CD1c-positive myeloid dendritic cell (primary cell): ENCODE measurements around the gene OR7C2.

Experiments
- DNase-seq: peaks from one replicate; pipeline ENCODE4 v3.0.0-alpha.2; 2016; ENCODE audit errors: extremely low spot score

OR7C2 gene

GRCh38 chr19:14979476-14980255 lies 38.4 kb downstream of the OR7C2 start, which contains the start of gene SLC1A6:
Gene SLC1A6 (minus strand): TSS chr19:14979864. CDS start chr19:14972910, 6,954 bp downstream.
- DNase-seq = no peak

GRCh38 chr19:14985133-14985532 lies 43.8 kb downstream of the OR7C2 start:
- DNase-seq = no peak
